ENCODE measurements around the gene GNPTAB. TPM values are rescaled to one million over a fixed set of nuclear protein-coding genes. Genes with fewer than 3 reads are reported as not detected.
A peak's percentile ranks its signal among the peaks of the same experiment; 100 is the strongest.
"Not testable (repeated sequence)": the region's sequence is repeated elsewhere in the genome, so short reads cannot be mapped to it uniquely, and the experiment has no call there.

The GNPTAB gene
- total RNA-seq, 4 donors from 2014 or later, result 26.5 to 40.8 (median 36.6) TPM

- no peaks in the 10 kb centered on the region for H3K36me3 ChIP-seq
- TF ChIP-seq POLR2A (IDR thresholded peaks at IDR 0.05) (no peak), CTCF (IDR thresholded peaks at IDR 0.05) (no peak)
- peak overlapping the region in 1 of 3 donors; percentile 88 for H3K4me3 ChIP-seq (replicated peaks in 1 of 3)
- no peaks in the 10 kb centered on the region for H3K27me3 ChIP-seq
- H3K4me1 ChIP-seq, result no peaks in the 10 kb centered on the region
- H3K27ac ChIP-seq, result peak overlapping the region in 2 of 3 donors; percentile 90 to 97
- no peaks in the 10 kb centered on the region for H3K9me3 ChIP-seq
- 61 to 64% methylated on average over 9 of the region's 9 CpGs for WGBS, 2 donors
- intact Hi-C loops (cut with DNase I), result no loop called here
- no peak for DNase-seq
Observed at GRCh38 chr12:101876322-101876860, 45.6 kb upstream of the GNPTAB start.

- Histone ChIP-seq H3K4me1 (no peaks in the 10 kb centered on the region), H3K4me3 (replicated peaks in 1 of 3) (no peak overlapping the region), H3K27ac (peak overlapping the region in 1 of 3 donors; percentile 16), H3K36me3 (no peaks in the 10 kb centered on the region), H3K9me3 (no peaks in the 10 kb centered on the region), H3K27me3 (no peaks in the 10 kb centered on the region)
- intact Hi-C loops (cut with DNase I), result no loop called here
- 84 to 94% methylated on average over 9 of the region's 9 CpGs for WGBS, 2 donors
- TF ChIP-seq CTCF (IDR thresholded peaks at IDR 0.05) (no peak), POLR2A (IDR thresholded peaks at IDR 0.05) (no peak)
- no peak for DNase-seq
Observed at GRCh38 chr12:101875162-101875561, 44.4 kb upstream of the GNPTAB start.

DNA sequence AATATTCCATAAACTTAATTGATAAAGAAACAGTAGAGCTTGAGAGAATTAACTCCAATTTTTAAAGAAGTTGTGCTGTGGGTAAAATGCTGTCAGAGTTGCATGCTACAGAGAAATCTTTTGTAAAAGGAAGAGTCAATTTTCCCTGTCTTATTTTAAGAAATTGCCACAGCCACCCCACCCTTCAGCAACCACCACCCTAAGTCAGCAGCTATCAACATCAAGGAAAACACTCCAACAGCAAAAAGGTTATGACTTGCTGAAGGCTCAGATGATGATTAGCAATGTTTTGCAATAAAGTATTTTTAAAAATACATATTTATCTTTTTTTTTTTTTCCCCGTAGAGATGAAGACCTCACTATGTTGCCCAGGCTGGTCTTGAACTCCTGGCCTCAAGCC is 40.2 kb upstream of the GNPTAB start:
- Histone ChIP-seq H3K9me3 (no peaks in the 10 kb centered on the region), H3K36me3 (no peaks in the 10 kb centered on the region), H3K27ac (no peak overlapping the region), H3K4me1 (no peaks in the 10 kb centered on the region), H3K4me3 (replicated peaks in 1 of 3) (no peak overlapping the region), H3K27me3 (no peaks in the 10 kb centered on the region)
- no peak for DNase-seq
- TF ChIP-seq POLR2A (IDR thresholded peaks at IDR 0.05) (no peak), CTCF (IDR thresholded peaks at IDR 0.05) (no peak)
- intact Hi-C loops (cut with DNase I), result no loop called here
- WGBS, 2 donors, result 90 to 95% methylated on average over 1 of the region's 1 CpG

- intact Hi-C loops (cut with DNase I); H3K27ac ChIP-seq: not testable (repeated sequence)
- WGBS, 2 donors, result 98% methylated on average over 3 of the region's 3 CpGs
Observed at GRCh38 chr12:101867619-101868018, 36.9 kb upstream of the GNPTAB start.

GRCh38 chr12:101866615-101867373 is 36.0 kb upstream of the GNPTAB start:
- 31 to 46% methylated on average over 11 to 13 of the region's 13 CpGs for WGBS, 2 donors
- intact Hi-C loops (cut with DNase I), result no loop called here
- Histone ChIP-seq H3K27ac (no peak overlapping the region), H3K27me3 (no peaks in the 10 kb centered on the region), H3K4me3 (replicated peaks in 1 of 3) (no peak overlapping the region), H3K9me3 (no peaks in the 10 kb centered on the region), H3K36me3 (no peaks in the 10 kb centered on the region), H3K4me1 (no peaks in the 10 kb centered on the region)
- peak; percentile 35 to 50 for DNase-seq
- TF ChIP-seq CTCF (IDR thresholded peaks at IDR 0.05) (no peak), POLR2A (IDR thresholded peaks at IDR 0.05) (no peak)

More at GRCh38 chr12:101867619-101868018, 36.9 kb upstream of the GNPTAB start:
- not testable (repeated sequence) for H3K9me3 ChIP-seq; DNase-seq; H3K36me3 ChIP-seq; H3K4me1 ChIP-seq; H3K4me3 ChIP-seq (replicated peaks in 1 of 3); H3K27me3 ChIP-seq
